GM19035 (cell line): ENCODE measurements around the gene HNMT.
"Not testable (repeated sequence)": the region's sequence is repeated elsewhere in the genome, so short reads cannot be mapped to it uniquely, and the experiment has no call there.

Experiments
- ATAC-seq: cut with Tn5 transposase; IDR thresholded peaks from one replicate; pipeline ENCODE4 v1.9.1; 2021; ENCODE audit not compliant: unreplicated experiment

HNMT gene

GRCh38 chr2:137964066-137964858, at the start of gene HNMT:
HNMT (plus strand) TSS chr2:137964473; CDS start chr2:137964492, 19 bp downstream.
- no peak for ATAC-seq

DNA sequence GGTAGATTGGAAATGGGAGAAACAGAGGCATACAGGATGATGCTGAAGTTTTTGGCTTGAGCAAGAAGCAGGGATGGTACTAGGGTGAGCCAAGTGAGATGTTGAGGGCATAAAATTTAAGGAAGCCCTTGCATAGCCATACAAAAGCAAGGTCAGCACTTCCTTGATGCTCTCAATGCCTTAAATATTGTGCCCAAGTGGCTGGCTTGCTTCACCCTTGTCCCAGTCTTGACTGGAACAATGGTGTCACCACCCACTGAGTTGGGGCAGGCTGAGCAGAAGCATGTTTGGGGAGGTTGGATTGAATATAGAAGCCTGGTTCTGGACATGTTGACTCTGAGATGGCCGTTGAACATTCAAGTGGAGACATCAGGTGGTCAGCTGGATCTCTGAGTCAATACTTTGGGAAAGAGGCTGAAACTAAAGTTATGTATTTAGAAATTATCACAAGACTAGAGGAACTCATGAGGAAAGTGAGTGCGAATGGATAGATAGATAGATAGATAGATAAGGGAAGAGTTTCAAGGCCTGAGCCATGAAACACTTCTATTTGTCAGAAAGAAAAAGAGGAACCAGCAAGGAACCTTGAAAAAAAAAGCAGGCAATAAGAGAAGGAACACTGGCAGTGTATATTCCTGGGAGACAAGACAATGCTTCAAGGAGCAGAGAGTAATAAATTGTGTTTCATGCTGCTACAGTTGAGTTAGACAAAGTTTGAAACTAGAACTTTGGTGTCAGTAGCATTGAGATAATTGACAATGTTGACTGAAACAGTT, 43.0 kb upstream of the HNMT start:
- no peak for ATAC-seq

- not testable (repeated sequence) for ATAC-seq
Observed at GRCh38 chr2:137922171-137922570, 42.1 kb upstream of the HNMT start.

DNA sequence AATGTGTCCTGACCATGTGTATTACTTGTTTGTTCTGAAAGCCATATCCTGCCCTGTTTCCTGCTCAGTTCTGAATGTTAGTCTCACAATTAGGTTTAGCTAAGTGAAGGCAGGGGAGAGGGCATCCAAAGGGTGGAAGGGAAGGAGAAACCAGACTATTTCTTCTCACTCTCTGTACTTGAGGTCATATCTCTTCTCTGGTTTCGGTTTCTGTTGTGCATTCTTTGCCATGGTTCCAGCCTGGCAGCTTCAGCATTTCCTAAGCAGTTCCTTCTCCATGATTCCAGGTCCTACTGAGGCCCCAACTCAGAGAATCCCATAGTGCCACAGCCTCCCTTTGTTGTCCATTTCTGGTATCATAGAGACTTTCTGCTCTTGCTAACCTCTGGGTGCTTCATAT, 40.3 kb upstream of the HNMT start:
- no peak for ATAC-seq

GRCh38 chr2:137925599-137925998, 38.7 kb upstream of the HNMT start:
- ATAC-seq, result no peak

GRCh38 chr2:137927846-137928245, 36.4 kb upstream of the HNMT start:
- ATAC-seq, result no peak

- ATAC-seq, result no peak
Observed at GRCh38 chr2:137928547-137929518, 35.4 kb upstream of the HNMT start.

DNA sequence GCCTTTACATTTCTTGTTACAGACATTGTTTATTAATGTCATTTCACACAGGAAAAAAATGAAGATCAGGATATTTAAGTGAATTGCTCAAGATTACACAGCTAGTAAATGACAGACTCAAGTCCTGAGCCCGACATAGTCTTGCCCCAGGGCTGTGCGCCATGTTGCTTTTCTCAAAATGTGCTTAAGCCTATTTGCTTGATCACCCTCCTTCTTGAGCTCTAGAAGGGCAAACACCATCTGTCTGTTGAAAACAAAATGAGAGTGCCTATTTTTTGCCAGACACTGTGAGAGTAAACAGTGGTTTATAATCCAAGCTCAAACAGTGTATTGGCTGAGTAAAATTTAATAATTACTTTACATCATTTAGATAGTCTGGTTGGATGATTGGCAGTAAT, 34.8 kb upstream of the HNMT start:
- no peak for ATAC-seq

DNA sequence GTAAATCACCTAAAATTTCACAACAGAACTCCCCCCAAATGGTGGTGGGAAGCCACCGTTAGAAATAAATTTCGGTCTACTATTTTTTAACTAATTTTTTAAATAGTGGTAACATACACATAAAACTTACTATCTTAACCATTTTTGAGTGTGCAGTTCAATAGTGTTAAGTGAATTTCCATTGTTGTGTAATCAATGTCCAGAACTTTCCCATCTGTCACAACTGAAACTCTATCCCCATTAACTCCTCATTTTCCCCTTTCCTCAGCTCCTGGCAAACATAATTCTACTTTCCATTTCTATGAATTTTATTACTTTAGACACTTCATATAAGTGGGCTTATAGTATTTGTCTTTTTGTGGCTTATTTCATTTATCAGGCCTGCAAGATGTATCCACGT, 34.1 kb upstream of the HNMT start:
- ATAC-seq, result no peak

DNA sequence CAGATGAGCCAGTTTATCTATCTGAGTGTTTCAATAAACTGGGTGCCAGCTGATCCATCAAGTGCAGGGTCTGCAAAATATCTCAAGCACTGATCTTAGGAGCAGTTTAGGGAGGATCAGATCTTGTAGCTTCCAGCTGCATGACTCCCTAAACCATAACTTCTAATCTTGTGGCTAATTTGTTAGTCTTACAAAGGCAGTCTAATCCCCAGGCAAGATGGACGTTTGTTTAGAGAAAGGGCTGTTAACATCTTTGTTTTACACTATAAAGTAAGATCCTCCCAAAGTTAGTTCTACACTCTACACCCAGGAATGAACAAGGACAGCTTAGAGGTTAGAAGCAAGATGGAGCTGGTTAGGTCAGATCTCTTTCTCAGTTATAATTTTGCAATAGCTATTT, 28.7 kb upstream of the HNMT start:
- no peak for ATAC-seq

- no peak for ATAC-seq
Observed at GRCh38 chr2:137937246-137937645, 27.0 kb upstream of the HNMT start.

- ATAC-seq, result no peak
Observed at GRCh38 chr2:137937778-137938177, 26.5 kb upstream of the HNMT start.

GRCh38 chr2:137938204-137938603, 26.1 kb upstream of the HNMT start:
- ATAC-seq, result no peak

- no peak for ATAC-seq
Observed at GRCh38 chr2:137939026-137939425, 25.2 kb upstream of the HNMT start.

DNA sequence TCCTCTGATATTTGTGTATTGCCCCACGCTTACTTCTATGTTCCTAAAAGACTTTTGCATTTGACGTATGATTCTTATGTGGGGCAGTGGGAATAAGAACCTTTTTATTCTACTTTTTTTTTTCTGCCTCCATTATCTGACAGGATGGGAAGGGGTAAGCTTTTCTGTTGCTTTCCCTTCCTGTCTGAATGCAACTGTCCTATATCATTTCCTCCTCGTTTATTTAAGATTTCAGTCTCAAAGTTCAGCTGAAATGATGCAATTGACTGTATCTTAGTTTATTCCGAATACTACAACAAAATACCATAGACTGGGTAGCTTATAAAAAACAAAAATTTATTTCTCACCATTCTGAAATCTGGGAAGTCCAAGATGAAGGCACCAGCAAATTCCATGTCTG, 24.1 kb upstream of the HNMT start:
- no peak for ATAC-seq

GRCh38 chr2:137942037-137942832, 22.0 kb upstream of the HNMT start:
- no peak for ATAC-seq

- ATAC-seq, result no peak
Observed at GRCh38 chr2:137942833-137943677, 21.2 kb upstream of the HNMT start.

GRCh38 chr2:137943678-137944347, 20.5 kb upstream of the HNMT start:
- ATAC-seq, result no peak

DNA sequence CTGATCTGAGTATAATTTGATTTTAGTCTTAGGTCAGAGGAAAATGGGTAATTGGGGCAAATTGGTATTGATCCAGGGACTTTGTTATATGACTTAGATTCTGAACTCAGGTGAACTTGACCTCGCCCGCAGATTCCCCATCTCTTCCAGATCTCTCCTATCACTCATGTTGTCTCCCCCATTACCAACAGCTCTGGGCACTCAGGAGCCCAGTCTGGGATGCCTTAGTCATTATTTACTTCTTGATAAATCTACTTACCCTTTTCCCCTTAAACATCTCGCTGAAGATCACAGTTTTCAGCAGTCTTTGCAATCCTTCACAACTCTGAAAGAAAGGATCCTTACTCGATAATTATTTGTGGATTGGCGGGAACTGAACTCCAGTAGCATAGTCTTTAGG, 19.6 kb upstream of the HNMT start:
- ATAC-seq, result no peak
